Fibroblast of skin of back (primary cell): ENCODE results near the gene SRRM1. TPM values are rescaled to one million over a fixed set of nuclear protein-coding genes. Genes with fewer than 3 reads are reported as not detected.

ENCODE experiments used
- DNase-seq: peaks from one replicate; pipeline ENCODE4 v3.0.0-alpha.2; 2013
- polyA plus RNA-seq, 2 experiments: library from polyadenylated mRNA; unstranded; fragments of 120-200 nt; gene quantifications; one replicate each; pipeline ENCODE4 v1.2.1, GENCODE V29; 2013; ENCODE audit not compliant: insufficient read length in 2 of 2

Gene SRRM1, protein sequence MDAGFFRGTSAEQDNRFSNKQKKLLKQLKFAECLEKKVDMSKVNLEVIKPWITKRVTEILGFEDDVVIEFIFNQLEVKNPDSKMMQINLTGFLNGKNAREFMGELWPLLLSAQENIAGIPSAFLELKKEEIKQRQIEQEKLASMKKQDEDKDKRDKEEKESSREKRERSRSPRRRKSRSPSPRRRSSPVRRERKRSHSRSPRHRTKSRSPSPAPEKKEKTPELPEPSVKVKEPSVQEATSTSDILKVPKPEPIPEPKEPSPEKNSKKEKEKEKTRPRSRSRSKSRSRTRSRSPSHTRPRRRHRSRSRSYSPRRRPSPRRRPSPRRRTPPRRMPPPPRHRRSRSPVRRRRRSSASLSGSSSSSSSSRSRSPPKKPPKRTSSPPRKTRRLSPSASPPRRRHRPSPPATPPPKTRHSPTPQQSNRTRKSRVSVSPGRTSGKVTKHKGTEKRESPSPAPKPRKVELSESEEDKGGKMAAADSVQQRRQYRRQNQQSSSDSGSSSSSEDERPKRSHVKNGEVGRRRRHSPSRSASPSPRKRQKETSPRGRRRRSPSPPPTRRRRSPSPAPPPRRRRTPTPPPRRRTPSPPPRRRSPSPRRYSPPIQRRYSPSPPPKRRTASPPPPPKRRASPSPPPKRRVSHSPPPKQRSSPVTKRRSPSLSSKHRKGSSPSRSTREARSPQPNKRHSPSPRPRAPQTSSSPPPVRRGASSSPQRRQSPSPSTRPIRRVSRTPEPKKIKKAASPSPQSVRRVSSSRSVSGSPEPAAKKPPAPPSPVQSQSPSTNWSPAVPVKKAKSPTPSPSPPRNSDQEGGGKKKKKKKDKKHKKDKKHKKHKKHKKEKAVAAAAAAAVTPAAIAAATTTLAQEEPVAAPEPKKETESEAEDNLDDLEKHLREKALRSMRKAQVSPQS
- polyA plus RNA-seq (2013, experiment 1 of 2; ENCODE audit: insufficient read length): 62.1 TPM
- polyA plus RNA-seq (2013, experiment 2 of 2; ENCODE audit: insufficient read length): 59.6 TPM

DNA sequence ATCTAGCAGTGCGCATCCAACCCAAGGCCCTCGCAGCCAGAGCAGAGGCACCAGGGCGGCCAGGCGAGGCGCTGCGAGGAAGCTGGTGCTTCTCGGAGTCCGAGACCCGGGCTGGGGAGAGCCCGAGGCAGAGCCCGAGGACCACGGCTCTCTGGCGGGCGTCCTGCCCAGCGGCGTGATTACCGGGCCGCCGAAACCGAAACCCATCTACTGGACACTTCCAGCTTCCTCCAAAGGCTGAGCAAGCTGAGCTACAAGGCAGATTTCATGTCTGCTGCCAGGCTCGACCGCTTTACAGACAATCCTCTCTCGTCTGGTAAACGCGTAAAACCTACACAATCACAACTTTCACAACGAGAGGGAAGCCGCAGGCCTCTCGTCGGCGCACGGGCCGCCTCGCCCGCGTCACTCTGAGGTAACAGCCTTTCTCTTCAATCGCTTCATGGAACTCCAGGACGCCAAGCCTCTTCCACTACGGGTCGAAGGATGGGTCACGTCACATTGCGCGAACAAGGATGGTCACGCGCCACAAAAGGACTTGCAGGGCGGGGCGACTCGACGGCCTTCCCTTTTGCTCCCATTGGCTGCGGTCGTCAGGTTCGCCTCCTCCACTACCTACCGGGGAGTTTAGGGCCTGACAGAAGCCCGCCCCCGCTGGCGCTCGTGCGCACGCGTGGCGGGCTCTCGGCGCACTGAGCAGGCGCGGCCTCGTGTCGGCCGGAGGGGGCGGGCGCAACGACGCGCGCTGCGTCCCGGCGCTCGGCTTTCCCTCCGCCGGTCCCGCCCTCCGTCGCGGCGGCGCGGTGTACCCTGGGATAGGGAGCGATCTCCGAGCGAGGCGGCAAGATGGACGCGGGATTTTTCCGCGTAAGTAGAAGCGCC, at the start of gene SRRM1:
TSS of gene SRRM1 (plus strand) at position 822 of the 882 bp plus-strand sequence. CDS start at position 847, 25 bp downstream.
- peak; percentile 100 for DNase-seq

DNA sequence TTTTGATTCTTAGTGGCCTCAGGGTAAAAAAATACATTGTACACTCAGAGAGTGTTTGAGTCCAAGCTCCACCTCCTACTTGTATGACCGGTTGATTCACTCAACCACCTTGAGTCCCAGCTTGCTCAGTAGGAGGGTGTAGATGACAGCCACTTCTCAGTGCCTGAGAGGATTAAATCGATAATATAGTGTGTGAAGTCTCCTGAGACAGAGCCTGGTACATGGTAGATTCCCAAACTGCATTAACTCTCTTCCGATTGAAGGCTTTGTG, 48.8 kb upstream of the SRRM1 start:
- no peak for DNase-seq

DNA sequence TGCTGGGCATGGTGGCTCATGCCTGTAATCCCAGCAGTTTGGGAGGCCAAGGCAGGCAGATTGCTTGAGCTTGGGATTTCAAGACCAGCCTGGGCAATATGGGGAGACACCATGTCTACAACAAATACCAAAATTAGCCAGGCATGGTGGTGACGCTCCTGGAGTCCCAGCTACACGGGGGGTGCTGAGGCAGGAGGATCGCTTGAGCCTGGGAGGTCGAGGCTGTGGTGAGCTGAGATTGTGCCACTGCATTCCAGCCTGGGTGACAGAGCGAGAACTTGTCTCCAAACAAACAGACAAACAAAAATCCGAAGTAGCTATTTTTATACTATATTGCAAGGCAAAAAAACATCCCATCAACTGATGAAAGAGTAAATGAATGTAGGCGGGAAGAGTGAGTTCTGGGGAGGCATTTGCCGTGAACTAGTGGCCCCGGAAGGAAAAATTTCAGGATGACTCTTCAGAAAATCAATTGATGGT, 46.7 kb upstream of the SRRM1 start:
- no peak for DNase-seq

- DNase-seq: no peak
These were observed 43.8 kb upstream of the SRRM1 start for GRCh38 chr1:24599265-24599664.

GRCh38 chr1:24600551-24600950, 42.6 kb upstream of the SRRM1 start:
- DNase-seq: no peak

GRCh38 chr1:24605534-24606295, 37.4 kb upstream of the SRRM1 start:
- no peak for DNase-seq

DNA sequence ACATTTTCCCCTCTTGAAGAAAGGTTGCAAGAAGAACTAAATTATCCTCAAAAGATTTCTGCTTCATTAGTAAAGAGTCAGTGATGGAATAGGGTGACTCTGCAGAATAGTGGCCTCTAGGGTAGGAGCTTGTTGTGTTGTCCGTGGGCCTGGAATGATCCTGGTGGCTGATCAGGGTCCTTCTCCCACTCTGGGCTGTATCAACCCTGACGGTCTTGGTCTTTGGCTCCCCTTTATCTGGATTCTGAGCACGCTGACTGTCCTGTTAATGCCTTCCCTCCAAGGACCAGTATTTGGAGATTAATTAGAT, 36.9 kb upstream of the SRRM1 start:
- no peak for DNase-seq

GRCh38 chr1:24606621-24607020, 36.5 kb upstream of the SRRM1 start:
- no peak for DNase-seq

GRCh38 chr1:24609949-24610517, 33.1 kb upstream of the SRRM1 start:
- DNase-seq: no peak

DNA sequence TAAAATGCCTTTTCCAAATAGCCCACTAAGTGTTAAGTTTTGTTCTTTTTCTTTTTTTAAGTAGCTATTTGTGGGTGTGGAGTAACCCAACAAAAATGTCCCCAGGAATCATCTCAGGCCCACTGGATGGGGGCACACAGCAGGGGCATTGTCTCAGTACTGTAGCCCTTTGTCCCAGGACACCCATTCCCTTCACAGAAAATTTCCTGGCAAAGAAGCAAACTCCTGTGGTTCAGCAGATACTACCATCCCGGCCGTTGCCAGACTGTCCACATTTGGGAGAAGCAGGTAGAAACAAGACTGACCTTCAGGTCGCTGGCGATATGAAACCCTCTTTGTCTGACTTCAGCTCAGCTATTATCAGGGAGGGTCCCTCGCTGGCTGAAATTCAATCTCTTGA, 23.7 kb upstream of the SRRM1 start:
- no peak for DNase-seq

GRCh38 chr1:24620678-24621077, 22.4 kb upstream of the SRRM1 start:
- no peak for DNase-seq

DNA sequence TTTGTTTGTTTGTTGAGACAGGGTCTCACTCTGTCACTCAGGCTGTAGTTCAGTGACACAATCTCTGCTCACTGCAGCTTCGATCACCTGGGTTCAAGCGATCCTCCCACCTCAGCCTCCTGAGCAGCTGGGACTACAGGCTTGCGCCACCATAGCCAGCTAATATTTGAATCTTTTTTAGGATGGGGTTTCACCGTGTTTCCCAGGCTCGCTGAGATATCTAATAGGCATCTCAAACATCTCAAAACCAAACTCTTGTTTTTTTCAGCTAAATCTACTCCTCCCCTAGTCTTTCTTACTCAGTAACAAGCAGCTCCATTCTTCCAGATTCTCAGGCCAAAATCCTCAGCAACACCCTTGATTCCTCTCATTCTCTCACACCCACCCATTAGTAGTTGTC, 22.0 kb upstream of the SRRM1 start:
- peak; percentile 32 for DNase-seq

DNA sequence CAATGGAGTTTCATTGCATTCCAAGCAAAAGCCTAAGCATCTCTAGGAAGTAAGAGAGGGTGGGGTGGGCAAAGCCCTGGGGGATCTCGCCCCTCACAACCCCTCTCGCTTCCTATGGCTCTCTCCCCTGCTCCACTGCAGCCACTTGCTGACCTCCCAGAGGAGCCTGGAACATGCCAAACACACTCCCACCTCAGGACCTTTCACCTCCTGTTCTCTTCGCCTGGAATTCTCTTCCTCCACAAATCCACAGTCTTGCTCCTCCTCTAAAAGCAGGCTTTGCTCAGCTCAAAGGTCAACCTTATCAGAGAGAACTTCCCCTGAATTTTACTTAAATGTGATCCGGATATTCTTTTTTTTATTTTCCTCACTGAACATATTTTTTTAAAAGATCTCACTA, 20.9 kb upstream of the SRRM1 start:
- DNase-seq: no peak

DNA sequence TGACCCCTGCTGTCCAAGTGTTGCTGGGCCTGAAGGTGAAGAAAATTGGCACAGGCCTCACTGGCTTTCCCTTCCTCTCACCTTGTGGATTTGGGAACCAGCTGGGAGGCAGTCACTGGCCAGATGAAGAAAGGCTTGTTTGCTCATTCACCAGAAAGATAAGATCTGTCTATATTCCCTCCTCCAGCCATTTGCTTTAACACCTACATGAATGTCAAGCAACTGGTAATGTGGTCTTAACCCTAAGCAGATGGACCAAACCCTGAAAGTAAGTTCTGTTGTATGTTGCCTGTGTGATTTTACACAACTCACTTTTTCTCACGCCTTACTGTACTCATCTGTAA, 10.3 kb upstream of the SRRM1 start:
- DNase-seq: no peak

DNA sequence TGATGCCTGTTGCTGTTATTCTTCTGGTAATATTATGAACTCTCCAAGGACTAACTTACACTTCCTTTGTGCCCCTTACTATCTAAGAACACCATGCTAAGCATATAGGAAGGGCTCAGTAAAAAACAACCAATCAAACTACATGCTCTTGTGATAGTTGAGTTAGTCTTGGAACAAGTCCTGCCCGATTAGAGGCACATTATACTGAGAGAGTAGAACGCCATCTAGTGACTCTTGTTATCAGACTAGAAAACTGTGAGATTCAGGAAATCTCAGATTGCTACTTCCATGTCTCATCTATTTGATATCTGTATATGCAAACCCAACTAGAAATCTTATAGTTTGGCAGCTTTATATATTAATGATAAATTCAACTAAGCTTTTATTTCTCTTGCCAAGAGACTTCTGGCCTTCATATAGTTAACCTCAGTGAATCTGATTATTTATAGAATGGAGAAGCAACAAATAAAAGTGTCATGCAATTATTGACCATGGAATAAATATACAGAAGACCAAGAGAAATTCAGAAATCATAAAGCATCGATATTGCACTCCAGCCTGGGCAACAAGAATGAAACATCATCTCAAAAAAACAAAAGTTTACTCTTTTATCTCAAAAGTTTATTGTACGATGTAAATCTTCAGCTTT, 7.8 kb upstream of the SRRM1 start:
- peak; percentile 77 for DNase-seq

DNA sequence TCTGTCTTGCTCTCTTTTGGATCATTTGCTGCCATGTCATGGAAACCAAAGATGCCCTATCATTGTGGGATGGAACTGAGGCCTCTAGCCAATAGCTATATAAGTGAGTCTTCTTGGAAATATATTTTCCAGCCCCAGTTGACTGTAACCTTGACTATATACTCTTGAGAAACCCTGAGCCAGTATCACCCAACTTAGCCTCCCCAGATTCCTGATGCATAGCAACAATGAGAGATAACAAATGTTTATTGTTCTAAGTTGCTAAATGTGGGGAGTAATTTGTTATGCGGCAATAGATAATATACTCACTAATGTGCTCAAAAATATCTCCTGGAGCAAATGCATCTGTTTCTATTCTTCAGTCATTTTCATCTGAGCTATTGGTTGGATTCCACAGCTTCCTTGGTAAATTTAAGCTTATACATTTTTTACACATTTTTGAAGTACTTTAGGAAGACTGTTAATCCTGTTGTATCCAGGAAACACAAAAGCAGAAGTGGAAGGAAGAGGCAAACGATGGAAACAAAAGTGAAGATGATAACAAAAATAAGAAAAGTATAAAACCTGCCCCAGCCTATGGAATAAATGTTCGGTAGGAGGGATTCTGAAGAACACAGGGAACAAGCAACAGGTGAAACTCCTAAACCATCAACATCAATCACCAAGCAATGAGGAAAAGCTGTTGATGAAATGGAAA, 6.3 kb upstream of the SRRM1 start:
- no peak for DNase-seq

DNA sequence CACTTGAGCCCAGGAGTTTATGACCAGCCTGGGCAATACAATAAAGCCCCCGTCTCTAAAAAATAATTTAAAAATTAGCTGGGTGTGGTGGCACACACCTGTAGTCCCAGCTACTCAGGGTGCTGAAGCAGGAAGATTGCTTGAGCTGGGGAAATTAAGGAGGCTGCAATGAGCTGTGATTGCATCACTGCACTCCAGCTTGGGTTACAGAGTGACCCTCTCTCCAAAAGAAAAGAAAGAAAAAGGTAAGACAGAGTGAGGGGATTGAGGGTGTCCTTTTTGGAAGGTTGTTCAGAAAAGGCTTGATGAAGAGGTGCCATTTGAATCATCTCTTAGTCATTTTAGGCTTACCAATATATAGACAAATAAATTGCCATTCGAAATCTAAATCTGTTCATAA, 4.0 kb upstream of the SRRM1 start:
- no peak for DNase-seq

GRCh38 chr1:24639881-24640280, 3.2 kb upstream of the SRRM1 start:
- DNase-seq: no peak

DNA sequence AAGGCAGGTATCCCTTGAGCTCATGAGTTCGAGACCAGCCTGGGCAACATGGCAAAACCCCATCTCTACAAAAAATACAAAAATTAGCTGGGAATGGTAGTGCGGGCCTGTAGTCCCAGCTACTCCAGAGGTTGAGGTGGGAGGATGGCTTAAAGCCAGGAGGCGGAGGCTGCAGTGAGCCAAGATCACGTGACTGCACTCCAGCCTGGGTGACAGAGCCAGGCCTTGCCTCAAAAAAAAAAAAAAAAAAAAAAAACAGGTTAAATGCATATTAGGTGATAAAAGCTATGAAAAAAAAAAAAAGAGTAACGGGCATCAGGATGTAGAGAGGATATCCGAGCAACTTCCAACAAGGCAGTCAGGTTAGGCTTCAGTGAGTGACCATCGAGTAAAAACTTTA, 2.8 kb upstream of the SRRM1 start:
- no peak for DNase-seq

DNA sequence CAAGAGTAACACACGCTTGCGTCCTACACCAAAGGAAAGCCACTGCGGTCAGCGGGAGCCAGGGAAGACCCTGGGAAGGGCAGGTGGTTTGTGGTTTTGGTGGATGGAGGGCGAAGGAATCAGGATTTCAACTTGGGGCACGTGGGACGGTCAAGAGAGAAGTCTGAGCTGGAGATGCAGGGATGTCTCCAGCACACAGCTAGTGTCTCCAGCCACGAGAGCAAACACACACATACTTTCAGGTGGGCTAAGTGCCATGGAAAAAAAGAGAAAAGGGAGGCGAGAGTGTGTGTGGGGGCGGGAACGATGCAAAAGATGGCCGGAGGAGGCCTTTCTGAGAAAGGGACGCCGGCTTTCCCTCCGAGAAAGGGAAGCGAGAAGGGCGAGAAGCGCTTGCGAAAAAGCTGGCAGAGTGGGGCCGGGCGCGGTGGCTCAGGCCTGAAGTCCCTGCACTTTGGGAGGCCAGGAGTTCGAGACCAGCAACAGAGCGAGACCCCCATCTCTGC, 1.4 kb upstream of the SRRM1 start:
- peak; percentile 17 for DNase-seq
